ENCODE data around the gene ZNF639. TPM values are rescaled to one million over a fixed set of nuclear protein-coding genes. Genes with fewer than 3 reads are reported as not detected.

ZNF639 gene
- total RNA-seq, 2 donors from 2014 or later: 18.6 to 29.4 TPM

GRCh38 chr3:179289295-179289694 is 33.5 kb upstream of the ZNF639 start:
- H3K4me1 ChIP-seq: no peaks in the 10 kb centered on the region
- intact Hi-C loops (cut with DNase I): no loop called here
- no peak overlapping the region for H3K27ac ChIP-seq
- no peak overlapping the region for H3K9ac ChIP-seq (ENCODE audit: low read depth in 2 of 2, low read length in 2 of 2)
- H3K27me3 ChIP-seq: no peaks in the 10 kb centered on the region
- no peak overlapping the region for H3K4me3 ChIP-seq
- H3K9me3 ChIP-seq: no peaks in the 10 kb centered on the region
- no peaks in the 10 kb centered on the region for H3K36me3 ChIP-seq
- DNase-seq: no peak
- no peak for TF ChIP-seq CTCF (IDR thresholded peaks at IDR 0.05)

GRCh38 chr3:179292450-179292849 is 30.4 kb upstream of the ZNF639 start:
- H3K27ac ChIP-seq: no peak overlapping the region
- no peak for TF ChIP-seq CTCF (IDR thresholded peaks at IDR 0.05)
- no peaks in the 10 kb centered on the region for H3K27me3 ChIP-seq
- H3K9me3 ChIP-seq: no peaks in the 10 kb centered on the region
- H3K4me3 ChIP-seq: no peak overlapping the region
- no peaks in the 10 kb centered on the region for H3K4me1 ChIP-seq
- intact Hi-C loops (cut with DNase I): no loop called here
- DNase-seq: no peak
- no peak overlapping the region for H3K9ac ChIP-seq (ENCODE audit: low read depth in 2 of 2, low read length in 2 of 2)
- H3K36me3 ChIP-seq: no peaks in the 10 kb centered on the region

GRCh38 chr3:179297971-179298725 is 24.7 kb upstream of the ZNF639 start:
- no peak overlapping the region for H3K4me3 ChIP-seq
- H3K9ac ChIP-seq (ENCODE audit: low read depth in 2 of 2, low read length in 2 of 2): no peak overlapping the region
- intact Hi-C loops (cut with DNase I): no loop called here
- DNase-seq: no peak
- no peaks in the 10 kb centered on the region for H3K36me3 ChIP-seq
- no peak overlapping the region for H3K27ac ChIP-seq
- H3K4me1 ChIP-seq: no peaks in the 10 kb centered on the region
- TF ChIP-seq CTCF (IDR thresholded peaks at IDR 0.05): no peak
- no peaks in the 10 kb centered on the region for H3K27me3 ChIP-seq
- H3K9me3 ChIP-seq: no peaks in the 10 kb centered on the region

DNA sequence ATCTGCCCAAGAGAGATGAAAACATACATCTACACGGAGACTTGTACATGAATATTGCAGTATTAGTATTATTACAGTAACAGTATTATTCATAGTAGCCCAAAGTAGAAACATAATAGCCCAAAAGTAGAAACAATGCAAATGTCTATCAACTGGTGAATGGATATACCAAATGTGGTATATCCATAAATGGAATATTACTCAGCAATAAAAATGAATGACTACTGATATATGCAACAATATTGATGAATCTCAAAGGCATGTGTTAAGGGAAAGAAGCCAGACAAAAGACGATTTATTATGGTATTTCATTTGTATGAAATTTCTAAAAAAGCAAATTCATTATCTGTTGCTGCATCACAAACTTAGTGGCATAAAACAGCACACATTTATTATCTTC is 23.5 kb upstream of the ZNF639 start:
- Histone ChIP-seq H3K36me3 (no peaks in the 10 kb centered on the region), H3K27ac (no peak overlapping the region), H3K9me3 (no peaks in the 10 kb centered on the region), H3K4me1 (no peaks in the 10 kb centered on the region), H3K27me3 (no peaks in the 10 kb centered on the region), H3K4me3 (no peak overlapping the region), H3K9ac (ENCODE audit: low read depth in 2 of 2, low read length in 2 of 2) (no peak overlapping the region)
- intact Hi-C loops (cut with DNase I): no loop called here
- DNase-seq: no peak
- no peak for TF ChIP-seq CTCF (IDR thresholded peaks at IDR 0.05)

DNA sequence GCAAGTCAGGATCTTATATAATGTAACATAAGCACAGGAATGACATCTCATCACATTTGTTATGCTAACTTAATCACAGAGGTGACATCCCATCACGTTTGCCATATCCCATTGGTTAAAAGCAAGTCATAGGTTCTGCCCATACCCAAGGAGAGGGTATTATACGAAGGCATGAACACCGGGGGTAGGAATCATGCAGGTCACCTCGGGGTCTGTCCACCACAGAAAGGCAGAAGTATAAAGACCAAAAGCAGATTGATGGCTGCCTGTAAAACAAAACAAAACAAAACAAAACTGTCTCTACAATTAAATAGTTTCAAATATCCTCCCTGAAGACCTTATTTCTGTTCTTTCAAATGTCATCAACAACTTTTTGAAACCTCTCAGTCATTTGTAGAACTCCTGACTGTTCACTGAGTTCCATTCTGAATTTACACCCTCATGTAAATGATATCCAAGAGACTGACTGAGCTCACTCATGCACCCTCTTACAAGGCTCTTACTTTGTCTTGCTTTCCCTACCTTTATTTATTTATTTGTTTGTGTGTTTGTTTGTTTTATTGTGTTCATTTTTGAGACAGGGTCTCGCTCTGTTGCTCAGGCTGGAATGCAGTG is 22.7 kb upstream of the ZNF639 start:
- no peak for TF ChIP-seq CTCF (IDR thresholded peaks at IDR 0.05)
- Histone ChIP-seq H3K4me3 (no peak overlapping the region), H3K36me3 (no peaks in the 10 kb centered on the region), H3K9ac (ENCODE audit: low read depth in 2 of 2, low read length in 2 of 2) (no peak overlapping the region), H3K27me3 (no peaks in the 10 kb centered on the region), H3K4me1 (no peaks in the 10 kb centered on the region), H3K27ac (no peak overlapping the region), H3K9me3 (no peaks in the 10 kb centered on the region)
- no peak for DNase-seq
- intact Hi-C loops (cut with DNase I): no loop called here

Measured in colonic mucosa (tissue), 4 donors.